Measurements from ENCODE around the gene FOXL2.

Gene FOXL2

DNA sequence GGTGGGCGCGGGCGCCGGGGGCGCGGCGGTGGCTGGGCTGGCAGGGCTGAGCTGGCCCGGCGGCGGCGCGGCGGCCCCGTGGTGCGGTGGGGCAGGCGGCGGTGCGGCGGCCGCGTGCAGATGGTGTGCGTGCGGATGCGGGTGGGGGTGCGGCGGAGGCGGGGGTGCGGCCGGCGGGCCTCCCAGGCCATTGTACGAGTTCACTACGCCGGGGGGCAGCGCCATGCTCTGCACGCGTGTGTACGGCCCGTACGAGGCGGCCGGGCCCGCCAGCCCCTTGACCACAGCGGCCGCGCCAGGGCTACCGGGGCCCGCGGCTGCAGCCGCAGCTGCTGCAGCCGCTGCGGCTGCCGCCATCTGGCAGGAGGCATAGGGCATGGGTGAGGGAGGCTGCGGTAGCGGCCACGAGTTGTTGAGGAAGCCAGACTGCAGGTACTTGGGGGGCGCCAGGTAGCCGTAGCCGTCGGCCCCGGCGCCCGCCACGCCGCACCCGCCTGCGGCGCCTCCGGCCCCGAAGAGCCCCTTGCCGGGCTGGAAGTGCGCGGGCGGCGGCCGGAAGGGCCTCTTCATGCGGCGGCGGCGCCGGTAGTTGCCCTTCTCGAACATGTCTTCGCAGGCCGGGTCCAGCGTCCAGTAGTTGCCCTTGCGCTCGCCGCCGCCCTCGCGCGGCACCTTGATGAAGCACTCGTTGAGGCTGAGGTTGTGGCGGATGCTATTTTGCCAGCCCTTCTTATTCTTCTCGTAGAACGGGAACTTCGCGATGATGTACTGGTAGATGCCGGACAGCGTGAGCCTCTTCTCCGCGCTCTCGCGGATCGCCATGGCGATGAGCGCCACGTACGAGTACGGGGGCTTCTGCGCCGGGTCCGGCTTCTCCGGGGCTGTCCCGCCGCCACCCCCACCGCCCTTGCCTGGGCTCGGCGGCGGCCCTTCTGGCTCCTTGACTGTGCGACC, 951 bp downstream of the FOXL2 start:
- DNase-seq (ENCODE audit: low spot score) = no peak

DNA sequence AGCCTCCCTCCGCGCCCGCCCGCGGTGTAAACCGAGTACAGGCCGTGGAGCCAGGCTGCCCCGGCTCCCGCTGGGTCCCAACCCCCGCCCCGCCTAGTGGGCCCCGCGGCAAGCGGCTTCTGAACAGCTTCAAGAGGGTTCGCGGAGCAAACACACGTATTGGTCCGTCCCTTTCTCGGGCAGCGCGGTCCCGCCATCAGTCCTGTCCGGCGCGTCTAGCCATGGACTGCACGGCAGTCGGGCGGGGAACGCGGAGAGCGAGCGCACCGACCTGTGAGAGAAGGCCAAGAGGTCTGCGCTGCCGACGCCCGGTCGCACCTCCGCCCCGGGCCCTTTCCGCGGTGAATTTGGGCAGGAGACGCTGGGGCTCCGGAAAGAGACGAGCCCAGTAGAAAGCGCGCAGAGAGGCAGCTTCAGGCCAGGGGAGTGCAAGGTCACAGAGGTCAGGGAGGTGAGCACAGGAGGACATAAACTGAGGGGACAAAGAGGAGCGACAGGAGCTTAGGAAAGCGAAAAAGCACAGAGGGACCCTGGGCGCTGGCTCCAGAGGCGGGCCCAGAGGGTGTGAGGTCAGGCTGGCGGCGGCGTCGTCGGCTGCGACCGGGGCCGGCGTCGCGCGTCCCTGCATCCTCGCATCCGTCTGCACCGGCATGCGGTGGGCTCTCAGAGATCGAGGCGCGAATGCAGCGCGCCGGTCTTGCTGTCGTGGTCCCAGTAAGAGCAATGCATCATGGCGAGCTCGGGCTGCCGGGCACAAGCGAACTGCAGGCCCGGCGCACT, 1.8 kb downstream of the FOXL2 start:
- DNase-seq (ENCODE audit: low spot score) = no peak

- DNase-seq (ENCODE audit: low spot score) = no peak
These were observed 2.3 kb downstream of the FOXL2 start for GRCh38 chr3:138944654-138944928.

GRCh38 chr3:138943724-138944653, 2.9 kb downstream of the FOXL2 start:
- no peak for DNase-seq (ENCODE audit: low spot score)

DNA sequence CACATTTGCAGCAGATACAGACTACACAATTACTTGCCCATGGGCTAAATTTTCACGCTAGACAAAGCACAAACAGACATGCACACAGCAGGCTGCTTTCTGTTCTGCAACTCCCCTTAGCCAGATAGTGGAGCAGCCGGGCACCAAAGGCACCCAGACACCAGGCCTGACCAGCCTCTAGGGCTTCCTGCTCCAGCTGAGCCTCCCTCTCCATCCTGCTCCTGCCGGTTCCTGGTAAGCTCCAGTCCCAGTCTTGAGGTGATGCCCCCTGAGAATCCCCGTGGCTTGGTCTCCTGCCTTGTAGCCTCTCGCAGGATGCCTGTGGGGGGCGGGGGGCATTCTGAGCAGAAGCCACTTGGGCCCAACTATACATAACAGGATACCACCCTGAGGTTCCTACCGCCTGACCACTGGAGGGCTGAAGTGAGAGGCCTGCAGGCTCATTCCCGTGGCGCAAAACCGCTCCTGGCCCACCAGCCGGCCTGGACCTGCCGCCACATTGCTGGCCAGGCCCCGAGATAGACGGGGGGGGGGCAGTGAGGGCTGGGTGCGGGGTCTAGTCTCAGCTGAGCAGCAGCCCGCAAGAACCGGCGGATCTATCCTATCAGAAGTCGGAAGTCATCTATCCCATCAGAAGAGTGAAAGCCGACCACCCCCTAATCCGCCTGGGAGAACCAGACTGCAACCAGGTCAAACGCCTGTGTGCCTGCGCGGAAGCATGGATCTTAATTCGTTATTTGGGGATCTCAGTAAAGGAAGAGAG, 3.9 kb downstream of the FOXL2 start:
- no peak for DNase-seq (ENCODE audit: low spot score)

DNA sequence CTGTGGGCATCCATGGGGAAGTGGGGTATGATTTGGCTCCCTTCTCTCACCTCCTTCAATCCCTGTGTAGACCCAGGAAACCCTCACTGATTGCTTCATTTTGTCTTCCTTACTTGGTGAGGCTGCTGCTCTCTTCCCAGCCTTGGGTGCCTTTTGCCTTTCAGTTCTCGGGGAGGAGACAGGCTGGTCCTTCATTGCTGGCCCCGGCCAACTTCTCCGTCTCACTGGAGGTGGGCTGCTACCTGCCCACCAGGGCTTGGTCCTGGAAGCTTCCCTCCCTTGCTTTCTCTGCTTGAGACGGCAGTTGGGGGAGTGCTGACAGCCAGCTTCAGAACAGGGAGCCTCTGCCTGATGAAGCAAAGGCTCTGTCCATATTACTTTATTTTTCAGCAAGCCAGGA, 4.7 kb downstream of the FOXL2 start:
- DNase-seq (ENCODE audit: low spot score) = no peak

GRCh38 chr3:138941259-138941885, 5.6 kb downstream of the FOXL2 start:
- no peak for DNase-seq (ENCODE audit: low spot score)

- no peak for DNase-seq (ENCODE audit: low spot score)
These were observed 6.5 kb downstream of the FOXL2 start for GRCh38 chr3:138940446-138940845.

GRCh38 chr3:138939561-138940241, 7.2 kb downstream of the FOXL2 start:
- no peak for DNase-seq (ENCODE audit: low spot score)

- no peak for DNase-seq (ENCODE audit: low spot score)
These were observed 7.9 kb downstream of the FOXL2 start for GRCh38 chr3:138938877-138939560.

DNA sequence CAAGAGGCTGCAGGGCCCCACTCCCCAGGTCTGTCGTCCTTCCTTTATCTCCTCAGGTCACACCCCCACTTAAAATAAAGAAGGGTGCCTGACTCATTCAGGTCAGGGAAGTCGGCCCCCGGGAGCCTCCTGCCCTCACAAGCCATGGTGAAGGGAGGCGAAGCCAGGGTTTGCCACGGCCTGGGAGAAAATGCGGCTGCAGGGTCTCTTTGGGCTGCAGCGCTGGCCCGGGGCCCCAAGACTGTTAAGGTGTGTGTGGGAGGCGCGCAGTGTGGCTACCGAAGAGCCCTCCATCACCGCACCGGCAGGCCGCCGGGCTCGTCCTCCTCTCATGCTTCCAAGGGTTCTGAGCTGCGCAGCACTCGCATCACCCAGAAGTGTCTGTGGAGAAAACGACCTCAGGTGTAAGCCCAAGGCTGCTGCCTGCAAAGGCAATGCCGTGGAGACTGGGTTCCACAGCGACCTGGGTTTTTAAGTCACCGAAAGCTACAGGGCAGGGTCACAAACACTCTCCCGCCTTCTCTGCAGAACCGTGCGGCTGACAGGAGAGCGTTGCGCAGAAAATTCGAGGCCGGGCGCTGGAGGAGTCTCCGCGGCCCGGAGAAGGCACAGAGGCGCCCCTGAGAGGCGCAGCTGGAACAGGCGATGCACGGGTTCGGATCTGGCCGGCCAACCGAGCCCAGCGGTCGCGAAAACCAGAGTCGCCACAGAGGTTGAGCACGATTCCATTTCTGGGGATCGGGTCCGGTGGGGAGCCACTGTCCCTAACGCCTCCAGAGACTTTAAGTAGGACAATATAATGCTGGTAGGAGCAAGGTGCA, 8.7 kb downstream of the FOXL2 start:
- no peak for DNase-seq (ENCODE audit: low spot score)

DNA sequence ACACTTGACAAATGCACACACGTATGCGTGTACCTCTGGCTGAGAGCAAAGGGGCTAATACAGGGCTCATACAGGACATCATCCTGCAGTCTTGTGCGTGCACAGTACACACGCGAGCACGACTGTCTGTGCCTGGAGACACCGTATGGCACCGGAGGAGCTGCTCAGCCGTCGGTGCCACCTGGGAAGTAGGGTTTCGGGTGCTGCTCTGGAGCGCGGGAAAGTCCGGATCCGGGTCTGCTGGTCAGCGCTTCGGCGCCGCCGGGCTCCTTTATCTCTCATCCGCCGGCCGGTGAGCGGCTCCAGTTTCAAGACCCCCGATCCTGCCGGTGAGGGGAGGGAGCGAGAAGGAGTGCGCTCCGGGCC, 9.3 kb downstream of the FOXL2 start:
- no peak for DNase-seq (ENCODE audit: low spot score)

GRCh38 chr3:138936741-138937689, 9.9 kb downstream of the FOXL2 start:
- no peak for DNase-seq (ENCODE audit: low spot score)

GRCh38 chr3:138935863-138936740, 10.8 kb downstream of the FOXL2 start:
- no peak for DNase-seq (ENCODE audit: low spot score)

- DNase-seq (ENCODE audit: low spot score) = no peak
These were observed 11.5 kb downstream of the FOXL2 start for GRCh38 chr3:138935505-138935862.

- no peak for DNase-seq (ENCODE audit: low spot score)
These were observed 12.8 kb downstream of the FOXL2 start for GRCh38 chr3:138933981-138934691.

Measured in kidney capillary endothelial cell (primary cell).